PC-3 (cell line): ENCODE data around the gene GIMAP8. TPM values are rescaled to one million over a fixed set of nuclear protein-coding genes. Genes with fewer than 3 reads are reported as not detected.

Source experiments
- ATAC-seq: fragments of 200-7000 bp; cut with Tn5 transposase; 2 replicates; pipeline ENCODE4 v1.9.1; 2020; ENCODE audit warnings: mild to moderate bottlenecking, moderate library complexity
- BruUV-seq: library from RNA; stranded (reverse); fragments of 400-500 nt; replicated peaks from 2 replicates; lab custom pipeline; 2021; lab: Mats Ljungman, UMichigan
- CTCF ChIA-PET: fragments of 300-600 bp; sonication (Branson Sonifier 250); formaldehyde crosslinking; loops from one replicate; lab custom pipeline; 2022; ENCODE audit warnings: antibody characterized with exemption; lab: Charles Lee
- POLR2A ChIA-PET: fragments of 300-600 bp; sonication (Branson Sonifier 250); formaldehyde crosslinking; loops from one replicate; lab custom pipeline; 2022; ENCODE audit warnings: antibody characterized with exemption; ENCODE audit not compliant: unreplicated experiment; lab: Charles Lee
- DNase-seq: peaks from one replicate; pipeline ENCODE4 v3.0.0-alpha.2; 2015
- H2AFZ ChIP-seq: fragments of 300-600 bp; sonication (generic); 2 replicates; pipeline ENCODE4 v1.6.0; 2016; ENCODE audit warnings: antibody characterized with exemption, low read length
- H3F3A ChIP-seq: fragments of 300-600 bp; sonication (generic); one replicate; pipeline ENCODE4 v1.6.0; 2017; ENCODE audit warnings: antibody characterized with exemption, low read length, control low read depth, mild to moderate bottlenecking; ENCODE audit not compliant: unreplicated experiment
- H3K27ac ChIP-seq: fragments of 300-600 bp; sonication (generic); 2 replicates; pipeline ENCODE4 v1.5.1; 2016; ENCODE audit warnings: mild to moderate bottlenecking, low read length
- H3K27me3 ChIP-seq: fragments of 300-600 bp; sonication (generic); 2 replicates; pipeline ENCODE4 v1.6.1; 2016; ENCODE audit warnings: low read length, mixed read lengths
- H3K36me3 ChIP-seq: fragments of 300-600 bp; sonication (generic); 2 replicates; pipeline ENCODE4 v1.6.1; 2016; ENCODE audit warnings: low read depth, mixed run types, low read length, mixed read lengths
- H3K4me1 ChIP-seq: fragments of 300-600 bp; sonication (generic); 2 replicates; pipeline ENCODE4 v1.5.1; 2016; ENCODE audit warnings: low read length; ENCODE audit not compliant: insufficient read depth
- H3K4me2 ChIP-seq: fragments of 300-600 bp; sonication (generic); 2 replicates; pipeline ENCODE4 v1.6.0; 2016; ENCODE audit warnings: low read length
- H3K4me3 ChIP-seq: fragments of 300-600 bp; sonication (generic); 2 replicates; pipeline ENCODE4 v1.5.1; 2016; ENCODE audit warnings: mild to moderate bottlenecking, low read length, mixed read lengths
- H3K79me2 ChIP-seq: fragments of 300-600 bp; sonication (generic); 2 replicates; pipeline ENCODE4 v1.6.1; 2017; ENCODE audit warnings: low read length, mixed read lengths
- H3K9ac ChIP-seq: fragments of 300-600 bp; sonication (generic); 2 replicates; pipeline ENCODE4 v1.6.0; 2016; ENCODE audit warnings: mild to moderate bottlenecking, low read length
- H3K9me2 ChIP-seq: fragments of 300-600 bp; sonication (generic); replicated peaks from 2 replicates; pipeline ENCODE4 v1.6.1; 2016; ENCODE audit warnings: mixed run types, low read length, mixed read lengths
- H3K9me3 ChIP-seq: fragments of 300-600 bp; sonication (generic); 2 replicates; pipeline ENCODE4 v1.6.1; 2016; ENCODE audit warnings: low read length, mixed read lengths
- H4K20me1 ChIP-seq: fragments of 300-600 bp; sonication (generic); 2 replicates; pipeline ENCODE4 v1.6.1; 2016; ENCODE audit warnings: low read length, mixed read lengths
- CTCF ChIP-seq: fragments of 300-600 bp; sonication (generic); conservative IDR thresholded peaks from 2 replicates; pipeline ENCODE4 v1.5.1; 2017; ENCODE audit warnings: antibody characterized with exemption, low read depth, mild to moderate bottlenecking, low read length
- EZH2 ChIP-seq: fragments of 300-600 bp; sonication (generic); IDR thresholded peaks from one replicate; pipeline ENCODE4 v1.6.1; 2017; ENCODE audit warnings: antibody characterized with exemption, mild to moderate bottlenecking, low read length; ENCODE audit not compliant: unreplicated experiment
- EZH2phosphoT487 ChIP-seq: fragments of 300-600 bp; sonication (generic); IDR thresholded peaks from 2 replicates; pipeline ENCODE4 v1.6.1; 2018; ENCODE audit warnings: mild to moderate bottlenecking, antibody characterized with exemption, low read length, borderline replicate concordance
- intact Hi-C: fragments of 100-400 bp; cut with micrococcal nuclease; formaldehyde crosslinking; loops from 2 replicates; pipeline ENCODE4 v1.9.0; 2023
- total RNA-seq: library from RNA; depleted of rRNA; stranded (reverse); fragments of >200 nt; gene quantifications from 2 replicates; pipeline ENCODE4 v1.2.3, GENCODE V29; 2014

The GIMAP8 gene
- total RNA-seq, 1 experiment from 2014 or later: not detected

- no peak for TF ChIP-seq CTCF
- no peak for TF ChIP-seq EZH2phosphoT487
- TF ChIP-seq EZH2: no peak
- Histone ChIP-seq H3K9ac (no peak overlapping the region), H3K9me3 (no peaks in the 10 kb centered on the region), H3K4me2 (no peak overlapping the region), H3K4me3 (no peak overlapping the region), H4K20me1 (no peaks in the 10 kb centered on the region), H3F3A (no peaks in the 10 kb centered on the region), H3K27me3 (no peaks in the 10 kb centered on the region), H3K4me1 (peaks cover 10% of the 10 kb centered on the region), H3K36me3 (no peaks in the 10 kb centered on the region), H2AFZ (no peak overlapping the region), H3K9me2 (no peaks in the 10 kb centered on the region), H3K27ac (no peak overlapping the region), H3K79me2 (no peaks in the 10 kb centered on the region)
- ATAC-seq: no peak
- ChIA-PET POLR2A (no interaction called here), CTCF (no interaction called here)
- BruUV-seq: no TSS peak
- DNase-seq: no peak
- intact Hi-C loops: no loop called here
Observed at GRCh38 chr7:150442811-150443210, 7.6 kb upstream of the GIMAP8 start.

GRCh38 chr7:150443793-150444540 lies 6.5 kb upstream of the GIMAP8 start:
- H3F3A ChIP-seq: no peaks in the 10 kb centered on the region
- no peak for TF ChIP-seq CTCF
- TF ChIP-seq EZH2: no peak
- TF ChIP-seq EZH2phosphoT487: no peak
- H3K27ac ChIP-seq: no peak overlapping the region
- H3K79me2 ChIP-seq: no peaks in the 10 kb centered on the region
- intact Hi-C loops: no loop called here
- H3K4me1 ChIP-seq: peaks cover 10% of the 10 kb centered on the region
- H2AFZ ChIP-seq: no peak overlapping the region
- H3K9me3 ChIP-seq: no peaks in the 10 kb centered on the region
- H3K27me3 ChIP-seq: no peaks in the 10 kb centered on the region
- DNase-seq (no peak), ATAC-seq (no peak)
- ChIA-PET CTCF (no interaction called here), POLR2A (no interaction called here)
- H3K9ac ChIP-seq: no peak overlapping the region
- H3K36me3 ChIP-seq: no peaks in the 10 kb centered on the region
- no peak overlapping the region for H3K4me3 ChIP-seq
- no peaks in the 10 kb centered on the region for H3K9me2 ChIP-seq
- no TSS peak for BruUV-seq
- no peaks in the 10 kb centered on the region for H4K20me1 ChIP-seq
- H3K4me2 ChIP-seq: no peak overlapping the region

GRCh38 chr7:150444674-150445365 lies 5.6 kb upstream of the GIMAP8 start:
- Histone ChIP-seq H2AFZ (no peak overlapping the region), H3K4me1 (peaks cover 10% of the 10 kb centered on the region), H3K36me3 (no peaks in the 10 kb centered on the region), H3K27me3 (peaks cover 6% of the 10 kb centered on the region; the same call in 1 of the 2 replicates), H3K9ac (no peak overlapping the region), H3K9me3 (no peaks in the 10 kb centered on the region), H3K9me2 (no peaks in the 10 kb centered on the region), H3K79me2 (no peaks in the 10 kb centered on the region), H3K4me2 (no peak overlapping the region), H3F3A (no peaks in the 10 kb centered on the region), H4K20me1 (no peaks in the 10 kb centered on the region), H3K27ac (no peak overlapping the region), H3K4me3 (no peak overlapping the region)
- no TSS peak for BruUV-seq
- ChIA-PET POLR2A (no interaction called here), CTCF (no interaction called here)
- no peak for ATAC-seq
- DNase-seq: no peak
- TF ChIP-seq EZH2phosphoT487 (no peak), CTCF (no peak), EZH2 (no peak)
- intact Hi-C loops: loop anchor here (5.0 kb wide), 1 partner anchor 332 kb away; no protein-coding TSS in a partner anchor
